Measurements from ENCODE around the gene GPX3.

The GPX3 gene

DNA sequence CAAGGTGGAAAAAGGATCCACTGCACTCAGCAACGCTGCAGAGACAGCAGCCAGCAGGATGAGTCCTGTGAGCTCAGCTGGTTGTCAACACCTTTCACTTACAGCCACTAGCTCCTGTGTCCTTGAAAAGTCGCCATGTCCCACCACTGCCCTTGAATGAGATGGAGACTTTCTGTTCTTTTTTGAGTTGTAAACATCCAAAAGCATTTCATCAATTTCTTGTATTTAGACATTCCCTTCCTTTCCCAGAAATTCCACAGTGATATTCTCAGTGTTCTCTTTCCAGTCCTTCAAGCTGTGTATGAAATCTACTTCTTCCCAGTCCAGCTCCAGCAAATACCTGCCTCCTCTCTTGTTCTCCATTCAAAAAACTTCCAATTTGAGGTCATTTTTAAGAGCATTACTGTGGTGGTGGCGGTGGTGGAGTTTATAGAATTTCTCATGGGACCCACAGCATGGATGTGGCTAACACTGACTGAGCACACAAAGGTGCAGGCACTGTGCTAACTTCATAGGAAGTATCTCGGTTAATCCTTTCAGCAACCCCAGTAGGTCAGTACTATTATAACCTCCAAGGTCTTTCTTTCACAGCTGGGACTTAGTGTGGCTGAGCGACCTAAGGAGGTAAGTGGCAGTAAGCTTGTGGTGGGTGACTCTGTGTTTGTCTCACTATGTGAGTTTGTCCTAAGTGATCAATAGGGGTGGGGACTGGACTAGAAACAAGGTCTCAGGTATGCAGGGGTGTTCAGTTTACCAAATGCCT is 15.0 kb upstream of the GPX3 start:
- no peak for TF ChIP-seq GATA3 (IDR thresholded peaks at IDR 0.05; ENCODE audit: low read depth, low read length)
- TF ChIP-seq GATA2 (IDR thresholded peaks at IDR 0.05; ENCODE audit: low read depth, low read length), result no peak

GRCh38 chr5:151005950-151006576 is 14.3 kb upstream of the GPX3 start:
- TF ChIP-seq GATA3 (IDR thresholded peaks at IDR 0.05; ENCODE audit: low read depth, low read length), result no peak
- TF ChIP-seq GATA2 (IDR thresholded peaks at IDR 0.05; ENCODE audit: low read depth, low read length), result no peak

DNA sequence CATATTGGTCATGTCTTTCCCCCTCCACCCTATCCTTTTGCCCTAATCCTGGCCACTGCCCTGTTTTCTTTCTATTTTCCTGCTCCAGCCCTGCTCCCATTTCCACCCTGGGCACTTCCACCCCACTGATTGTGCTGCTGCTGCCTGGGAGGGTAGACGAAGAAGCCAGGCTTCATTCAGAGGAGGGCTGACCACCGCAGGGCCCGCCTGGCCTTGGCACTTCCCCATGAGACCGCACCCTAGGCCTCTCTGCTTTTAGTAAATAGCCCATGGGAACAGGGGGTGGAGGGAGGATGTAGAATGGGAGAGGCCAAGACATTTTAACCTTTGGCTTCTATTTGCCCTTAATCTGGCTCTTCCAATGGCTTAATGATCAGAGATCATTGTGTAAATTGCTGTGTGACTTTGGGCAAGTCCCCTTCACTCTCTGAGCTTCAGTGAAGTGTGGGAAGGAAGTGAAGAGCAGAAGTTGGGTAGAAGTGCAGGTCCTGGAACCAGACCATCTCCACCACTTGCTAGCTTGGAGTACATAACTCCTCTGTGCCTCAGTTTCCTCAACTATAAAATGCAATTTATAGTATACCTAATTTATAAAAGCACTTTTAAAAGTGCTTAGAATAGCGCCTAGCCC is 13.6 kb upstream of the GPX3 start:
- TF ChIP-seq GATA3 (IDR thresholded peaks at IDR 0.05; ENCODE audit: low read depth, low read length) (no peak), GATA2 (IDR thresholded peaks at IDR 0.05; ENCODE audit: low read depth, low read length) (no peak)

DNA sequence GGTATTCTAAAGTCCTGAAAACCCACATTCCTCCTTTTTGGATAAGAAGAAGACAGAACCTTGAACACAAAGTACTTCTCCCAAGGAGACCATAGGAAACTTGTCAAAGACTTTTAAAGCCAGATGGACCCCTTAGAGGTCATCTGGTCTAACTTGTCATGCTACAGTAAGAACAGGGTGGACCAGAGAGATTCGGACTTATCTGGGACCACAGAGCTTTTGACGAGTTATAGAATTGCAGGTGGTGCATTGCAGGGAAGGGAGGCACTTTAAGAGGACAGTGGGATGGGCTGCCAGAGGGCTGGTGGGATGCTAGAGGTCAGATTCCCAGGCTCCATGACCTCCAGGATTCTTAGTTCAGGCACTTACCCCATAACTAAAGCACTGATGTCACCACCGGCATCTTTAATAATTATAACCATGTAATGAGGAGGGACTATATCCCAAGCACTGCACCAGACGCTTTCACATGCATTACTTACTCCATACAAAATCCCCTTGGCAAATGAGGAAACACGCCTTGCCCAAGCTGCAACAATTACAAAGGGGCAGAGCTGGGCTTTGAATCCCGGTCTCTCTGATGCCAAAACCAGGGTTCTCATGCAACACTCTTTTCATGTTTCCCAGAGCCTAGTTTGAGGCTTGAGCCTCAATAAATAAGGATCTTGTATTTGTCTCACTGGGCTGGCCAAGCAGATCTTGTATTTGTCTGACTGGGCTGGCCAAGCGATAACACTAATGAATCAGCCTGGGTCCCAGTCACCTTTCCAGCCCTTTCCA is 12.8 kb upstream of the GPX3 start:
- no peak for TF ChIP-seq GATA2 (IDR thresholded peaks at IDR 0.05; ENCODE audit: low read depth, low read length)
- no peak for TF ChIP-seq GATA3 (IDR thresholded peaks at IDR 0.05; ENCODE audit: low read depth, low read length)

GRCh38 chr5:151008210-151008491 is 12.2 kb upstream of the GPX3 start:
- TF ChIP-seq GATA3 (IDR thresholded peaks at IDR 0.05; ENCODE audit: low read depth, low read length) (no peak), GATA2 (IDR thresholded peaks at IDR 0.05; ENCODE audit: low read depth, low read length) (no peak)

DNA sequence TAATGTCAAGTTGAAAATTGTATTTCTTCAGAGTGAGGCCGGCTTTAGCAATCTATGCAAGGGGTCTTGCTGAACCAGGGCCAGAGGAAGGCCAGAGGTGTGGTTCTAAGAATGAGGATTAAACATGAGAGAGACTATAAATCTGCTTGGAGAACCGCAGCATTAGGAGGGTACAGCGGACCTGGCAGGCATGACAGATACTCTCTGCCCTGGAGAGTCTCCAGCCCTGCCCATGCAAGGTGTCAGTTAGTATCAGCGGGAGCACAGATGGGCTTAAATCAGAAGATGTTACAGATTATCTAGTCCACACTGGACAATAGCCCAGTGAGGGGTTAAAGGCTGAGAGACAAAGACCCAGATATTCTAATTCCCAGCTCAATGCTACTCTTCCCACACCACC is 11.5 kb upstream of the GPX3 start:
- TF ChIP-seq GATA2 (IDR thresholded peaks at IDR 0.05; ENCODE audit: low read depth, low read length), result no peak
- TF ChIP-seq GATA3 (IDR thresholded peaks at IDR 0.05; ENCODE audit: low read depth, low read length), result no peak

DNA sequence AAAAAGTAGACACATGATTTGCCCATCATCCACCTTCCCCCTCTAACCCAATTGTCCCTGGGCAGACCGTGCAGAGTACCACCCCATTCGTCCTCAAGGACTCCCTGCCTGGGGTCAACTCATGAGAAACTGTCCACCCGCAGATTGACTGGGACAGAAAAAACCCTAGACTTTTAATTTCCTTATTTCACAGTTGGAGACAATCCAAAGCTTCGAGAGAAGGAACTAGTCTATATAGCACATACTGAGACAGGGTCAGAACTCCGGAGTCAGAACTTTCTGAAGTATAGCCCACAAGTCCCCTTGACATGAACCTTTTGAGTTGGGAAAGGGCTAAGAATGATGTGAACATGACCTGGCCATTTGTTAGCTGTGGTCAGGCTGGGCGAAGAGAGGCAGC is 7.5 kb upstream of the GPX3 start:
- TF ChIP-seq GATA2 (IDR thresholded peaks at IDR 0.05; ENCODE audit: low read depth, low read length), result no peak
- TF ChIP-seq GATA3 (IDR thresholded peaks at IDR 0.05; ENCODE audit: low read depth, low read length), result no peak

DNA sequence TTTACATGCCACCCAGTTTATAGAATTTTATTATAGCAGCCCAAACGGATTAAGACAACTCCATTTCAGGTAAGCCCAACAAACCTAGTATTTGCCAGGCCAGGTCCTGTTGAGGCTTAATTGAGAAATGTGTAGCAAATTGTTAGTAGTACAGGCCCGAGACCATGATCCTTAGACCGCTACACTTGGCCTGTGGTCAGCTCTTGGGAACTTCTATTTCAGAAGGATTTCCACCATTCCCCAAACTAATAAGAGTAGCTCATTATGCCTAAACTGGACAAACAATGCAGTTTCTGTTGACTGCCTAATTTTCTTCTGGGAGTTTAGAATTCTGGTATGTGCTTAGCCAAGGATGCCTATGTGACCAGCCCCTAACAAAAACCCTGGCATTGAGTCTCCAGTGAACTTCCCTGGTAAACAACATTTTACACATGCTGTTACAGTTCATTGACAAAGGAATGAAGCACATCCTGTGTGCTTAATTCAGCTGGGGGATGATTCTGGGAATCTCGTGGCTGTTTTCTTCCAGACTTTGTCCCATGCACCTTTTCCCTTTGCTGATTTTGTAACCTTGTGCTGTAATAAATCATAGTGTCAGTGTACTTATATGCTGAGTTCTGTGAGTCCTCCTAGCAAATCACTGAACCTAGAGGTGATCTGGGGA is 5.6 kb upstream of the GPX3 start:
- TF ChIP-seq GATA3 (IDR thresholded peaks at IDR 0.05; ENCODE audit: low read depth, low read length) (no peak), GATA2 (IDR thresholded peaks at IDR 0.05; ENCODE audit: low read depth, low read length) (no peak)

DNA sequence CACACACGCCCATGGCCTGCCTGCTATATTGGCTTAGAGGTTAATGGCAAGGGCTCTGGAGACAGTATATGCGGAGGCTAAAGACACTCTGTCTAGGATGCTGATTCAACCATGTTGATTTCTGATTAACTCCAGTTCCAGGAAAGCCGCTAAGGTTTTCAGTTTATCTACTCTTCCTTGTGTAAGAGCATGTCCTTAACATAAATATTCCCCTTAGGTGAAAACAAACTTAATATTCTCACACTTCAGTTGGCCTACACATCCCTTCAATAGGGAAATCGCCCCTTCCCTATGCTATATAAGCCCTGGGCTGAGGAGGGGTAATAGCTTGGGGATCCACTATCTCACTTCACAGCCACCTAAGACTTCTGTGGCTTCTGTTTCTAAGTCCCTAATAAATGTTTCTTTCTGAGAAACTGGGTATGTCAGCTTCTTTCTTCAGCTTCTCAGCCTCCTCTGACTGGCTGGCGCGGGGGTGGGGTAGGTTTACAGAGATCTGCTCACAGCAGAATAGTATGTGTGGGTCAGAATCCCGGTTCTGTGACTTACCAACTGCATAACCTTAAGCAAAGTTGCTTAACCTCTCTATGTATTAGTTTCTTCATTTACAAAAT is 4.3 kb upstream of the GPX3 start:
- TF ChIP-seq GATA2 (IDR thresholded peaks at IDR 0.05; ENCODE audit: low read depth, low read length), result no peak
- no peak for TF ChIP-seq GATA3 (IDR thresholded peaks at IDR 0.05; ENCODE audit: low read depth, low read length)

GRCh38 chr5:151016700-151017099 is 3.7 kb upstream of the GPX3 start:
- TF ChIP-seq GATA3 (IDR thresholded peaks at IDR 0.05; ENCODE audit: low read depth, low read length) (no peak), GATA2 (IDR thresholded peaks at IDR 0.05; ENCODE audit: low read depth, low read length) (no peak)

DNA sequence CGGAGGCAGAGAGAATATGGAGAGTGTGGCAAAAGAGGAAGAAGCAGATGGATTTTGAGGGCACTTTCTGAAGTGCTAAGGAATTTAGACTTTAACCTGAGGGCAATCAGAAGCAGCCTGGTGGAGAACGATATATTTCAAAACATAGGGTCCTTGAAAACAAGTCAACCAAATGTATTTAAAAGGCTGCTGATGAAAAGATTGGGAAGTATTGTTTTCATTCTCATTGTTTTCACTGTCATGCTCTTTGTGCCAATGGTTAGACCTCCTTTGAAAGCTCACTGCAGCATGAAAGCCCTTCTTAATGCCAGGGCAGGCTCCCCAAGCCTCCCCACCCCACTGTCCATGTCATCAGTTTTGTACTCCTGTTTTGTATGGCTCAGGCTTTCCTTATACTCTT is 2.5 kb upstream of the GPX3 start:
- no peak for TF ChIP-seq GATA2 (IDR thresholded peaks at IDR 0.05; ENCODE audit: low read depth, low read length)
- no peak for TF ChIP-seq GATA3 (IDR thresholded peaks at IDR 0.05; ENCODE audit: low read depth, low read length)

- TF ChIP-seq GATA2 (IDR thresholded peaks at IDR 0.05; ENCODE audit: low read depth, low read length) (no peak), GATA3 (IDR thresholded peaks at IDR 0.05; ENCODE audit: low read depth, low read length) (no peak)
These were observed 1.5 kb upstream of the GPX3 start for GRCh38 chr5:151018846-151019245.

GRCh38 chr5:151019331-151019730 is 1.1 kb upstream of the GPX3 start:
- TF ChIP-seq GATA3 (IDR thresholded peaks at IDR 0.05; ENCODE audit: low read depth, low read length) (no peak), GATA2 (IDR thresholded peaks at IDR 0.05; ENCODE audit: low read depth, low read length) (no peak)

Measured in SH-SY5Y (cell line).